Measurements from ENCODE around the gene NEUROG1.

NEUROG1 gene

DNA sequence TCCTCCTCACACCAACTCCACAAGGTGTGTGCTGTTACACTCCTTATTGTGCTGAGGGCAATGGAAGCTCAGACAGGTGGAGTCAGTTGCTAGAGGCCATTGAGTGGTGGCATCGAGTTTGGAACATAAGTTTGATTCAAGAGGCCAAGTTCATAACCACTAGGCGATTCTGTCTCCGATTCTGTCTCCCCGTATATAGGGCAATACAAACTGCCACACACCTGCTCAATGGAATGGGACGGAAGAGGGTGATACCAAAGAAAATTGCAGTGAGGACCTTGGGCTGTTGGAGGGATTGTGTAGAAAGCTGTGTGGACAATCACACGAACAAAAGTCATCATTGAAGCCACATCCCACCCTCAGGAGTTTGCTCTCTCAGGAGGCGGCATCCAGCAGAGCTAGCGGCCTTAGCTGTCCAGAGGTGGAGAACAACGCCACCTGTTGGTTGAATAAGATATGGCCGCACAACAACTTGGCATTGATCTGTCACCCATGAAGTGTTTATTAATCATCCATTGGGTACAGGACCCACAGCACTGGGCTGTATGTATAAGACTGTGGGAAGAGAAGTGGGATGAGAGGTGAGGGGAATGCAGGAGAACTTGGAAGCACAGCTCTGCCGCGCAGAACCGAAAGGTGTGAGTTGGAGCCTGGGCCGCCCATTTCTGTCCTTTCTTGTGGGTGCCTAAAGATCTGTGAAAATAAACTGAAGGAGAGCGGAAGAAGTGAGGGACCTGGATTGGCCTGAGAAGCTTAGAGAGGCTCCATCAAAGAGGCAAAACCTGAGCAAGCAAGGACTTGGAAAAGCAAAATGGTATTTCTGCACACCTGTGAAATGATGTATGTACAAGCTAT lies 16.1 kb upstream of the NEUROG1 start:
- TF ChIP-seq ZNF274 (IDR thresholded peaks at IDR 0.05; ENCODE audit: low read depth, low read length) = no peak
- H3K4me3 ChIP-seq (ENCODE audit: low read length) = no peak overlapping the region

DNA sequence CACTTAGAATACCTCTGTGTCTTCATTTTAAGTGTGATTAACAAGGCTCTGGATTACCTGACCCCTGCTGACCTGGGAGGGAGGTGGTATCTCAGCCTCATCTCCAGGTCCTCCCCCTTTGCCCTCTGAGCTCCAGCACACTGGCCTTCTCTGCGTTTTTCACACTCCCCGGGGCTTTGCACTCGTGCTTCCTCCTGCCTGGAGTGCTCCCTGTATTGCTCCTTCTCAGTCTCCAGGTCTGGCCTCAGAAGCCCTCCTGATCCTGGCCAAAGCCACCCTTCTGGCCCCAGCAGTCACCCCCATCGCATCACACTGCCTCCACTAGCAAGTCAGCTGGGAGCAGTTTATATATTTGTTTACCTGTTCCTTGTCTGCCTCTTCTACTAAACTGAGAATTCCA lies 13.6 kb upstream of the NEUROG1 start:
- TF ChIP-seq ZNF274 (IDR thresholded peaks at IDR 0.05; ENCODE audit: low read depth, low read length) = no peak
- H3K4me3 ChIP-seq (ENCODE audit: low read length) = no peak overlapping the region

DNA sequence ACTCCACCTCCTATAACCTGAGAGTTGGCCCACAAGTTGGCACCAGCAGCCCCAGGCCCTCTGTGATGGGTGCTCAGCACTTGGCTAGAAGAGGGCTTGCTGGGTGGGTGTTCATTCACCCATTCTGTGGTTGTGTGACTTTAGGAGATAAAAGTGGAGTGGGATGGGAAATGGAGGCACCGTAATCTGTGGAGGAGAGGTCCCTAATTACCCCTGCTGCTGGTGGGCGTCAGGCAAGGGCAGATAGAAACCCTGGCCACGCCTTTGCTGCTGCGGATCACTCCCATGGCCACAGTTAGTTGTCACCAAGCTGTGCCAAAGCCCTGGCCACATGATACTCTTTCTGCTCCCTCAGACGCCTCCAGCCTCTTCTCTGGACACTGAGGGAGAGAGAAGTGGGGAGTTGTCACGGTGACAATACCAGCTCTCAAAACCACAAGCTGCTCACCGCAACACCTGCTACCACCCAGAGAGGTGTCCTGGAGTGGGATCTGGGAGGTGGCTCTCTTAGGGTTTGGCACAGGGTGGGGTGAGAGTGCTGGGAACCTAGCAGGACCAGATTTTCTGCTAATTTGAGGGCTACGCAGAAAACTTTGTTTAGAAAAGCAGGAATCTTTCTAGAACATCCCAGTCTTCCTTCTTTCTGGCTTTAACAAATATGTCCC lies 12.0 kb upstream of the NEUROG1 start:
- no peak for TF ChIP-seq ZNF274 (IDR thresholded peaks at IDR 0.05; ENCODE audit: low read depth, low read length)
- H3K4me3 ChIP-seq (ENCODE audit: low read length) = no peak overlapping the region

DNA sequence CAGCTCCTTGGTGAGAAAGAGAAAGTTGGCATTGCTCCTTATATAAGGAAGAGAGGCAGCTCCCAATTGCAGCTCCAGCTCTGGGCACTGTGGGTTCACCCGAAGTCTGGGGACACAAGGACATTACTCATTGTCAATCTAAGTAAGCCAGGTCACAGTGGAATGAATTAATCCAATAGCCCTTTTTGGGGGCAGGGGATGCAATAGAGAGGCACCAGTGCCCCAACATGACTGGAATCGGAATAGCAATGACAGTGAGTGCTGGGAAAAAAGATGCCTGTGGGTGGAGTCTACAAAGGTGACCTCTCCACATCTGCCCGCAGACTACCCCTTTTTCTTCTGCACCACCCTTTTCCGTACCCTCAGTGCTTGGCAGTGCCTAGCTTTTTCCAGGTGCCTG lies 11.1 kb upstream of the NEUROG1 start:
- no peak overlapping the region for H3K4me3 ChIP-seq (ENCODE audit: low read length)
- TF ChIP-seq ZNF274 (IDR thresholded peaks at IDR 0.05; ENCODE audit: low read depth, low read length) = no peak

DNA sequence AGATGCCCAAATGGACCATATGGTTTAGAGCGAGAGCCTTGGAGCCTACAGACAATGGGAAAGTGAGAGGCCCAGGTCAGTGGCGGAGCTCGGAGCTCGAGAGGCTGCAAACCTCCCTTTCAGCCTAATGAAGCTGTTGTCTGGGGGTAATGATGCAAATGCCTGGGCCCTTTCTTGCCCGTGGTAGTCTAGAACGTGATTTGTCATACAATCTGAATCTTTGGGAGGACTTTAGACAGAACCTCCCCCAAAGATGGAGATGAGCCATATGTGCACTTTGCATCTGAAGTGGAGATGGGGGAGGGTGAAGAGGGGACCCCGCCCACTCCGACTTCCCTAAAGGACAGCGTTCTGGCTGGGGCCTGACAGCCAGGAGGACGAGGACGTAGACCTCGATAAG lies 10.3 kb upstream of the NEUROG1 start:
- no peak for TF ChIP-seq ZNF274 (IDR thresholded peaks at IDR 0.05; ENCODE audit: low read depth, low read length)

DNA sequence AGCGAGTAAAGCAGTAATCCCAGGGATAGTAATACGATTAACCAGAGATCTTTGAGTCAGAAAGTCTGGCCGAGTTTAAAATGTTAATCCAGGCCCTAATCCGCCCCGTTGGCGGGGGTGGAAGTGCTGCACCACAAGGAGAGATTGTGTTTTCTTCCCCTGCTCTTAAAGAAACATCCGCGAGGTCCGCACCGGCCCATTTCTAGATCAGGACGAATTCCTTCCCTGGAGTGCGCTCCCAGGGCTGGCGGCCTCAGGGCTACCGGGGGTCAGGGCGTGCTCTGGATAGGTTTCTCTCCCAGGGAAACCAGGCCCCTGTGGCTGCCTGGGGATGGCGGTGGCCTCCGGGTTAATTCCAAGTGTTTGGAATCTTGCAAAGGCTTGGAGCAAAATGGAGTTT lies 9.3 kb upstream of the NEUROG1 start:
- no peak overlapping the region for H3K4me3 ChIP-seq (ENCODE audit: low read length)
- TF ChIP-seq ZNF274 (IDR thresholded peaks at IDR 0.05; ENCODE audit: low read depth, low read length) = no peak

More for the DNA sequence above, 10.3 kb upstream of the NEUROG1 start:
- no peak overlapping the region for H3K4me3 ChIP-seq (ENCODE audit: low read length)

DNA sequence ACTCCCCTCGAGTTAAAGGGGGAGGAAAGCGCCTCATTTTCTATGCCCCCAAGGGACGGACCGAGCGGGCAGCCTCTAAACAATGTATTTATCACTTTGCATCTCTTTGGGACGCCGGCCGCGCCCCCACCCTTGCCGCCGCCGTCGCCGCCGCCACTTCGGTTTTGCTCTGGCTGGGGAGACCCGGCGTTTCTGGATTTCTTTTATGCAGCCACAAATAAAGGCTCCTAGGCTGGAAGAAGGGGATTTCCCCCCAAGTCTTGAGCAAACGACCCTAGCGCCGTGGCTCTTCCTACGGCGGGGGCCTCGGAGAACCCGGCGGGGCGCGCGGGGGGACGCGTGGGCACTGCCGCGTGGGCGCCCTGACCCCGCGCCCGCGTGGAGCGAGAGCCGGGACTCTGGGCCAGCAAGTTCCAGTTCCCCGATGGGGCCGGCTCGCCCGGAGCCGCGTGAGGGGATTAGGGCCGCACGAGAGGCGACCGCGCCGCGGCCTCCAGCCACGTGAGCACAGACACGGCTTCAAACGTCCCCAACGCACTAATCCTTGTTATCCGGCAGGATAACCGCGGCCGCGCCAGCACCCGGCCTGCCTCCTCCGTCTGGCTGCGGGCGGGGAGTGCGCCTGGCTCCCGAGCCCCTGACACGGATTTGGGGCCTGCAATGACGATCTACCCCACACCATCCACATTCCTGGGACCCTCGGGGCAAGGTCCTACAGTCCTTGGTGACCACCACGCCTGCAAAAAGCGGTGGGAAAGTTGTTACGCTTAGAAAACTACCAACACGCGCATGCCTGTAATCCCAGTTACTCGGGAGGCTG lies 7.9 kb upstream of the NEUROG1 start:
- H3K4me3 ChIP-seq (ENCODE audit: low read length) = peak overlapping the region; percentile 45; the same call in 1 of the 2 replicates
- no peak for TF ChIP-seq ZNF274 (IDR thresholded peaks at IDR 0.05; ENCODE audit: low read depth, low read length)

DNA sequence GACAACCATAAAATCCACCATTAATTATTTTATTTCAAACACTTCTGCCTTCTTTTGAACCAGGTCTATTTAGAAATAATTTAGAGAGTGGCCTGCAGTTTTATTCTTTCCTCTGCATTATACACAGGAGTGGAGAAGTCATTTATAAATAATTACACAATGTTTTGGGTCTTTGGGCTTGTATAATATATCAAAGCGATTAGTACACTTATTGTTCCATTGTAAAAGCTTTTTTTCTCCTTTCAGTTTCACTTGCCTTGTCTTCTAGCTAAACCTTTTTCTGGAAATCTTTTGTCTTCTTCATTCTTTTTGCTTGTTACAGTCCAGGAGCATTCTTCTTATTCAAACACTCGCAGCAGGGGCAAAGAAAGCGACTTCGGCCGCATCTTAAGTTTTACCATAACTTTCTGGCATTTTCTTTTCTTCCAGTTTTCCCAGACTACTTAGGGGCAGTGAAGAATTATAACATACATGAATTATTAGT lies 7.3 kb upstream of the NEUROG1 start:
- no peak for TF ChIP-seq ZNF274 (IDR thresholded peaks at IDR 0.05; ENCODE audit: low read depth, low read length)
- H3K4me3 ChIP-seq (ENCODE audit: low read length) = peak overlapping the region; percentile 45; the same call in 1 of the 2 replicates

DNA sequence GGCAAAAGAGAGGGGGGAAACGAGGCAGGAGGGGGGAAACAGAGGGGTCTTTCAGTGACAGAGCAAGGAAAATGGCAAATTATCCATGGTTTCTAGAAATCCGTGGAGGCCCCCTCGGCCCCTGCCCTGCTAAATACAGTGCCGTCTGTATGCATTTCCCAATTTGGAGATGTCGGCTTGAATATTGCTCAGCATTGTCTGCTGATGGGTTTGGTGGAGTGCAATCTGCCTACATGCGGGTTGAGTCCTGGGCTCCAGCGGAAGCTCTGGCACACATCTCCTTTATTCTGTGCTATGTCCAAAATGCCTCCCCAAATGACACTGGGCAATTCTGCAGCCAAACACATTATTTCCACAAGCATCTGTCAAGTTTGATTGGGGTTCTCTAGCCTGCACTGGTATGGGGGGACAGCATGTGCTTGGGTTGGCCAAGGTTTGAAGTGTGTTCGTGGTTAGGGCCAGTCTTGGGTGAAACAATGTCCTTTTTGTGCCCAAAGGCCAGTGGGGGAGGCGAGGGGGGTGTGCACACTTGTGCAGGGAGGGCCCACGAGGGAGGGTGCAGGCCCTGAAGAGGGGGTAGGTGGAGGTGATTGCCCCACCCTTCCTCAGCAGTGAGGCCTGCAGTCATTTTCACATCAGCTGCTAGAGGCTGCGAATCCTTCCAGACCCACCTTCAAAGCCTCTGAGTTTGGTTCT lies 6.2 kb upstream of the NEUROG1 start:
- H3K4me3 ChIP-seq (ENCODE audit: low read length) = no peak overlapping the region
- no peak for TF ChIP-seq ZNF274 (IDR thresholded peaks at IDR 0.05; ENCODE audit: low read depth, low read length)

DNA sequence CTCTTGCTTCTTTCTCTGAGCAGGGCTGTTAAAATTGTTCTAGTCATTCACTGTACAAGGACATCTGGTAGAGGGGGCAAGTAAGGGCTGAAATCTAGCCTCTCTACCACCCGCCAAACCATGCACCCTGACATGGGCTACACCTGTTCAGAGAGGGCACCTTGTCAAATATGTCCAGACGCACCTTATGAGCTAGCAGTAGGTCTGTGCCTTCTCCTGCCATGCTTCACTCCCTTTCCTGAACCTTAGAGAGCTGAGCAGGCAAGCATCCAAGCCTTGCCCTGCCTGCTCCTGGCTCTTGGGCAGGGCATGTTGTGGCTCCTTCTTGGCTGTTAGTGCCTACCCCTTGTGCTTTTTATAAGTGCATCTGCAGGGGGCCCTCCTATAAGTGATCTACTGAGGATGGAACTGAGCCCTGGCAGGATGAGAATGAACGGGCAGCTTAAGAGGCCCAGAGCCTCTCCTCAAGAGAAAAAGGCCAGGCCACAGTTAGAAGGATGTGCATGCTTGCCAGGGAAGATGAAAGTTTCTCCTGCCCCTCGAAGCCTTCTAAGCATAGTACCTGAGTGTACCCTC lies 3.8 kb upstream of the NEUROG1 start:
- TF ChIP-seq ZNF274 (IDR thresholded peaks at IDR 0.05; ENCODE audit: low read depth, low read length) = no peak
- H3K4me3 ChIP-seq (ENCODE audit: low read length) = no peak overlapping the region

DNA sequence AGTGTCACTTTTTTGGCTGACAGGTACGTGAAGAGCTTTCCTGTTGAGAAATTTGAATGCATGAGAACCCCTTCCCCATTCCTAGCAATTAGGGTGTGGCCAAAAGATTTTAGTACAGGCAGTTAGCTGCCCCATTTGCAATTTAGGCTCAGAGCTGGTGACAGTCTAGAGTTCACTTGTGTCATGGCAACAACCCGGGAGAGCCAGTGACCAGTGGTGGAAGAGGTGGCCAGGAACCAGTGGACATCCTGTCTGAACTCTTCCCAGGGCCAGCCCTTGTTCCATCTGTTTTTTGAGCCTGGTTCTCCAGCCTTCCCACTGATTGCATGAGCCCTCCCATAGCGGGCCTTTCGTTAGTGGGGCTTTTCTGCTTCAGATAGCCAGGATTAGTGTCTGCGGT lies 2.5 kb upstream of the NEUROG1 start:
- H3K4me3 ChIP-seq (ENCODE audit: low read length) = no peak overlapping the region
- TF ChIP-seq ZNF274 (IDR thresholded peaks at IDR 0.05; ENCODE audit: low read depth, low read length) = no peak

DNA sequence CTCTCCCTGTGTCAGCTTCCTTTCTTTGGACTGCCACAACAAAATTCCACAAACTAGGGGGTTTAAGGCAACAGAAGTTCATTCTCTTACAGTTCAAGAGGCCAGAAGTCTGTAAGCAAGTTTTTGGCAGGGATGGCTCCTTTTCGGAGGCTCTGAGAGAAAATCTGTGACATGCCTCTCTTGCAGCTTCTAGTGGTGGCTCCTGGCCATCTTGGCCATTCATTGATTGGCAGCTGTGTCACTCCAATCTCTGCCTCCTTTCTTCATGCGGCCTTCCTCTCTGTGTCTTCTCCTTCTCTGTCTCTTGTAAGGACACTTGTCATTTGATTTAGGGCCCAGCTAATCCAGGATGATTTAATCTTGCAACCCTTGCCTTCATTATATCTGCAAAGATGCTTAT lies 2.0 kb upstream of the NEUROG1 start:
- TF ChIP-seq ZNF274 (IDR thresholded peaks at IDR 0.05; ENCODE audit: low read depth, low read length) = no peak
- no peak overlapping the region for H3K4me3 ChIP-seq (ENCODE audit: low read length)

DNA sequence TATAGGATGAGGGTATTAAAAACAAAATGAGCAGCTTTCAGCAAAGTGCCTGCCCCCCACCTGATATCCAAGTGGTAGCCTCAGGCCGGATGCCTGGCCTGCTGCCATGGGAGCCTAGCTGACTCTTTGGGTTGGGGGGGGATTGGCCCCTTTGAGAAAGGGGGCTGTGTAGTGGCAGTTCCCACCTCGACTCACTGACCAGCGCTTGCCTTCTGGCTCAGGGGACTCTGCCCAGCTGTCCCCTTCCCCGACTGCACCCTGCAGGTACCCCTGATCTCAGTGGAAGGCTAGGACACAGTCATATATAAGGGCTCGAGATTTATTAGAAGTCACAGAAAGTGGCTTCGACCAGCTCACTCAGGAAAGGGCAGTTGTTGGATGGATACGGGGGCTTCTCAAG lies 1.5 kb upstream of the NEUROG1 start:
- TF ChIP-seq ZNF274 (IDR thresholded peaks at IDR 0.05; ENCODE audit: low read depth, low read length) = no peak

More for the DNA sequence above, 1.5 kb upstream of the NEUROG1 start:
- H3K4me3 ChIP-seq (ENCODE audit: low read length) = no peak overlapping the region
